ENCODE data around the gene CMSS1. TPM values are rescaled to one million over a fixed set of nuclear protein-coding genes. Genes with fewer than 3 reads are reported as not detected.
A peak's percentile ranks its signal among the peaks of the same experiment; 100 is the strongest.

The CMSS1 gene
- total RNA-seq, 4 donors from 2014 or later, result 2.4 to 29.9 (median 5.2) TPM

DNA sequence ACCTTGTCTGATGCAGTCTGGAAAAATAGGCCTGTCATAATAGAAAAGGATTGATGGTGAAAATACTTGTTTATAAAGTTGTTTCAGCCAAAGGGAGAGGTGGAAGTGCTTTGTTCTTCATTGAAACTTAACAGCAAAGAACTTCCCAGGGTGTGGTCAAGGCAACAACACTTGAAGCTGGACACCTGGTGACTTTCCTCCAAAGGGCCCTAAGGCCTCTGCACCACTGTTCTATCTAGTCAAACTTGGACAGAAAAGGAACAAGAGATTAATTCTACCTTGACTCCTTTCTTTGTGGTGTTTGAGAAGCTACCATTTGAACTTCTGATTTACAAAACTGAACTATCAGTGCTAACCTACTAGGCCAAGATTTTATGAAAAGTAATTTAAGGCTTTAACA is 102.0 kb downstream of the CMSS1 start:
- Histone ChIP-seq H3K4me3 (no peak overlapping the region), H3K27ac (peak overlapping the region; percentile 67 to 82 (median 80)), H3K36me3 (no peaks in the 10 kb centered on the region), H3K27me3 (no peaks in the 10 kb centered on the region), H3K9me3 (no peaks in the 10 kb centered on the region), H3K4me1 (peaks cover 0 to 44% (median 21%) of the 10 kb centered on the region in 4 donors)
- in situ Hi-C loops (cut with MboI; ENCODE audit: low pct_ligation_motif_present in 1 of 4, low pct_unique_long_range_greater_than_20kb in 1 of 4, low sequenced_read_pairs in 3 of 4), result no loop called here
- intact Hi-C loops (cut with DNase I; ENCODE audit: low total_unique reads), result no loop called here
- TF ChIP-seq EP300 (IDR thresholded peaks at IDR 0.05; ENCODE audit: low read depth) (no peak), POLR2AphosphoS5 (IDR thresholded peaks at IDR 0.05) (no peak), POLR2A (IDR thresholded peaks at IDR 0.05) (no peak)
- TF ChIP-seq, protein P1, sequence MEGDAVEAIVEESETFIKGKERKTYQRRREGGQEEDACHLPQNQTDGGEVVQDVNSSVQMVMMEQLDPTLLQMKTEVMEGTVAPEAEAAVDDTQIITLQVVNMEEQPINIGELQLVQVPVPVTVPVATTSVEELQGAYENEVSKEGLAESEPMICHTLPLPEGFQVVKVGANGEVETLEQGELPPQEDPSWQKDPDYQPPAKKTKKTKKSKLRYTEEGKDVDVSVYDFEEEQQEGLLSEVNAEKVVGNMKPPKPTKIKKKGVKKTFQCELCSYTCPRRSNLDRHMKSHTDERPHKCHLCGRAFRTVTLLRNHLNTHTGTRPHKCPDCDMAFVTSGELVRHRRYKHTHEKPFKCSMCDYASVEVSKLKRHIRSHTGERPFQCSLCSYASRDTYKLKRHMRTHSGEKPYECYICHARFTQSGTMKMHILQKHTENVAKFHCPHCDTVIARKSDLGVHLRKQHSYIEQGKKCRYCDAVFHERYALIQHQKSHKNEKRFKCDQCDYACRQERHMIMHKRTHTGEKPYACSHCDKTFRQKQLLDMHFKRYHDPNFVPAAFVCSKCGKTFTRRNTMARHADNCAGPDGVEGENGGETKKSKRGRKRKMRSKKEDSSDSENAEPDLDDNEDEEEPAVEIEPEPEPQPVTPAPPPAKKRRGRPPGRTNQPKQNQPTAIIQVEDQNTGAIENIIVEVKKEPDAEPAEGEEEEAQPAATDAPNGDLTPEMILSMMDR (IDR thresholded peaks at IDR 0.05), result no peak
- DNase-seq, result no peak

DNA sequence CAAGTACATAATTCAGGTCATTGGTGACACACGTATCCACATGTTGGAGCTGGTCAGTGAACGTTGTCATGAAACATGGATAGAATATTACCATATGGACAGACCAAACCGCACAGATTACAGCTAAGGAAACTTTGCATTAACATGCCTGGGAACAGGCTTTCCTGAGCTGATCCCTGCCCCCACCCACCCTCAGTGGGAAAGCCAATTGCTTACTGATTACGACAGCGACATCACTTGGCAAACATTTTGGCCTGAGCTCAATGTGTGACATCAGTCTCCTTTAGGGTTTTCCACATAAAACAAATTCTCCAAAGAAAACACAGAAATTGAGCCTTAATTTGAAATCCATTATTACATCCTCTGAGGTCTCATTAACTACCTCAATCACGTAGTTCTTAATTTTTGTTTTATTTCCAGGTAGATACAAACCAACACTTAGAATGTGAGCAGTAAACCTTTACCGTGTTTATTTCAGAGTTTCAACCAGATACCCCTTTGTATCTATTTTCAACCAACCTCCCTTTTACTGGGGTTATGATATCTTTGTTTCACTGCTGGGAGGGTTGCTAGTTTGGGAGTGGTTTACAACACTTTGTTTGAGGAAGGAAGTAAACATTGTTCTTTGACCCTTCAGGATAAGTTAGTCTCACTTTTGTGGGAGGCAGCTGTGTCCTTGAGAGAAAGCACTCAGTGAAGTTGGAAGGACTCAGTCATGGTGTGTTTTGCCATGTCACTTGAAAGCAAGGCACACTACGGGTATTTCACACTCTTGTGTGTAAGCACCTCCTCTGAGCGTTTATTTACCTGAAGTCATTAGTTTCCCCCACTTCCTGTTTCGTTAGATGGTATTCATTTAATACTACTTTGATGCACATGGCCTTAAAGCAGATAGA is 103.1 kb downstream of the CMSS1 start:
- Histone ChIP-seq H3K27ac (peak overlapping the region; percentile 67 to 82 (median 80)), H3K9me3 (no peaks in the 10 kb centered on the region), H3K36me3 (no peaks in the 10 kb centered on the region), H3K4me3 (no peak overlapping the region), H3K4me1 (peaks cover 0 to 50% (median 24%) of the 10 kb centered on the region in 4 donors), H3K27me3 (no peaks in the 10 kb centered on the region)
- in situ Hi-C loops (cut with MboI; ENCODE audit: low pct_ligation_motif_present in 1 of 4, low pct_unique_long_range_greater_than_20kb in 1 of 4, low sequenced_read_pairs in 3 of 4), result no loop called here
- intact Hi-C loops (cut with DNase I; ENCODE audit: low total_unique reads), result no loop called here
- WGBS, 2 donors (ENCODE audit: low coverage in 1 of 2), result 42 to 45% methylated on average over 5 to 10 of the region's 10 CpGs
- peak; percentile 71 for DNase-seq
- TF ChIP-seq POLR2A (IDR thresholded peaks at IDR 0.05) (no peak), POLR2AphosphoS5 (IDR thresholded peaks at IDR 0.05) (peak in 2 of 3 donors; percentile 40 to 54)

DNA sequence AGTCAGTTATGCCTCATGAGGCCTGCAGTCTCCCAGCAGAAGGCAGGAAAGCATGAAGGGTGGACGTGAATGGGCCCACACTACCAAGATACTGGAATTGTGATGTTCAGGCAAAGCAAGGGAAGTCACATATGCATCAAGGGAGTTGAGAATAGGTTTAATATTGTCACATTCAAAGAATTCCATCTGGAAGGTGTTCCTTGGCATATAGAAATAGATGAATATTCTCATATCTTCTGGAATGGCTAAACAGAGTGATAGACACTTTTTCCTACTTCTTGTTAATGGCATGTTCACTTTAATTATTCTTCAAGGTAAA is 103.7 kb downstream of the CMSS1 start:
- WGBS, 2 donors (ENCODE audit: low coverage in 1 of 2), result 17 to 57% methylated on average over 1 of the region's 1 CpG
- Histone ChIP-seq H3K9me3 (no peaks in the 10 kb centered on the region), H3K27me3 (no peaks in the 10 kb centered on the region), H3K4me3 (no peak overlapping the region), H3K27ac (peak overlapping the region; percentile 67 to 82 (median 80)), H3K36me3 (no peaks in the 10 kb centered on the region), H3K4me1 (peaks cover 0 to 56% (median 29%) of the 10 kb centered on the region in 4 donors)
- TF ChIP-seq POLR2AphosphoS5 (IDR thresholded peaks at IDR 0.05) (no peak), POLR2A (IDR thresholded peaks at IDR 0.05) (no peak), EP300 (IDR thresholded peaks at IDR 0.05; ENCODE audit: low read depth) (no peak)
- TF ChIP-seq, protein P1 (IDR thresholded peaks at IDR 0.05), result no peak
- no peak for DNase-seq
- intact Hi-C loops (cut with DNase I; ENCODE audit: low total_unique reads), result no loop called here
- in situ Hi-C loops (cut with MboI; ENCODE audit: low pct_ligation_motif_present in 1 of 4, low pct_unique_long_range_greater_than_20kb in 1 of 4, low sequenced_read_pairs in 3 of 4), result no loop called here

DNA sequence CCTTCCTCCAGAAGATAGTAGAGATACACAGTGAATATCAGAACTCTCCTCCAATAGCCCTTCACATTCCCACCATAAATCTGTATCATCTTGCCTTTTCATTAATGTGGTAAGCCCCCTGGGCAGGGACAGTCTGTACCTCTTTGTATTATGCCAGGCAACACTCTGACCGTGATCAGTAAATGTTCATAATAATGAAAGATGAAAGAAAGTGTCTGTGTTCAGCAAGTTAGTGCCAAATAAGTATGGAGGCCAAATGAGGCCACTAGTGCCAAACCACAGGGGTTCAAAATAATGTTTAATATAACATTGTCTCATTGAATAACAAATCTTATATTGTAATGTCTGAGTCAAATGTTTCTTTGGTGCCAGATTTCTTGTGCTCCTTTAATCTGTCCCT is 104.3 kb downstream of the CMSS1 start:
- intact Hi-C loops (cut with DNase I; ENCODE audit: low total_unique reads), result no loop called here
- no peak for DNase-seq
- H3K4me3 ChIP-seq, result no peak overlapping the region
- H3K9me3 ChIP-seq, result no peaks in the 10 kb centered on the region
- H3K27ac ChIP-seq, result peak overlapping the region; percentile 67 to 82 (median 80)
- no peaks in the 10 kb centered on the region for H3K27me3 ChIP-seq
- no peaks in the 10 kb centered on the region for H3K36me3 ChIP-seq
- 95 to 100% methylated on average over 1 of the region's 1 CpG for WGBS, 2 donors (ENCODE audit: low coverage in 1 of 2)
- H3K4me1 ChIP-seq, result peaks cover 0 to 57% (median 29%) of the 10 kb centered on the region in 4 donors
- no peak for TF ChIP-seq POLR2AphosphoS5 (IDR thresholded peaks at IDR 0.05)
- TF ChIP-seq POLR2A (IDR thresholded peaks at IDR 0.05), result no peak
- no peak for TF ChIP-seq EP300 (IDR thresholded peaks at IDR 0.05; ENCODE audit: low read depth)
- TF ChIP-seq, protein P1 (IDR thresholded peaks at IDR 0.05), result no peak
- in situ Hi-C loops (cut with MboI; ENCODE audit: low pct_ligation_motif_present in 1 of 4, low pct_unique_long_range_greater_than_20kb in 1 of 4, low sequenced_read_pairs in 3 of 4), result no loop called here
